Choroid plexus epithelial cell (primary cell): Measurements from ENCODE around the gene RXRA.

Experiments
- DNase-seq: peaks from one replicate; pipeline ENCODE4 v3.0.0-alpha.2; 2010; ENCODE audit warnings: low read depth
- H3K4me3 ChIP-seq: 2 replicates; pipeline ENCODE4 v1.5.1; 2011; ENCODE audit warnings: low read depth, mild to moderate bottlenecking, control low read depth, low read length, moderate library complexity
- TF ChIP-seq, protein P1 (sequence below): conservative IDR thresholded peaks from 2 replicates; pipeline ENCODE4 v1.5.1; 2011; ENCODE audit warnings: low read depth, mild to moderate bottlenecking, control low read depth, inconsistent platforms, low read length, moderate library complexity

The RXRA gene

DNA sequence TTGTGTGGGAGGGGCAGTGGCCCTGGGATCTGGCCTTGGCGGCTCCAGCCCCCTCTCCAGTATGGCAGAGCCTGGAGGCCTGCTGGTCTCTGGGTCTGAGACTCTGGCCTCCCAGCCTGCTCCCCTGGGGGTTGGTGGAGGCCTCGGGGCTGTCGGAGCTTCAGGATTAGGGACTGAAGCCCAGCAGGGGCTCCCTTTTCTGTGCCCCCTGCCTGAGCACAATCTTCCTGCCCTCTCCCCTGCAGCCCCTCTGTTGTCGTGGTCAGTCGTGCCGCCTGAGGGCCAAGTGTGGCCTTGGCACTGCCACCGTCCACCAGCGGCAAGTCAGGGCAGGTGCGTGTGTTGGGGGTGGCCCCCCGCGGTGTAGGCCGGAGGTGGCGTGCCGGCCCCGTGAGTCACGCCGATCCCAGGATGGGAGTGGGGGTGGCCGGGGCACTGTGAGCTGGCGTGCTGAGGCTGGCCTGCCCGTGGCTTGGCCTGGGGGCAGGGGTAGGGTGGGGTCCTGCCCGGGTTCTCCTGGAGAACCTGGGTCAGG is 53.6 kb downstream of the RXRA start:
- TF ChIP-seq, protein P1, sequence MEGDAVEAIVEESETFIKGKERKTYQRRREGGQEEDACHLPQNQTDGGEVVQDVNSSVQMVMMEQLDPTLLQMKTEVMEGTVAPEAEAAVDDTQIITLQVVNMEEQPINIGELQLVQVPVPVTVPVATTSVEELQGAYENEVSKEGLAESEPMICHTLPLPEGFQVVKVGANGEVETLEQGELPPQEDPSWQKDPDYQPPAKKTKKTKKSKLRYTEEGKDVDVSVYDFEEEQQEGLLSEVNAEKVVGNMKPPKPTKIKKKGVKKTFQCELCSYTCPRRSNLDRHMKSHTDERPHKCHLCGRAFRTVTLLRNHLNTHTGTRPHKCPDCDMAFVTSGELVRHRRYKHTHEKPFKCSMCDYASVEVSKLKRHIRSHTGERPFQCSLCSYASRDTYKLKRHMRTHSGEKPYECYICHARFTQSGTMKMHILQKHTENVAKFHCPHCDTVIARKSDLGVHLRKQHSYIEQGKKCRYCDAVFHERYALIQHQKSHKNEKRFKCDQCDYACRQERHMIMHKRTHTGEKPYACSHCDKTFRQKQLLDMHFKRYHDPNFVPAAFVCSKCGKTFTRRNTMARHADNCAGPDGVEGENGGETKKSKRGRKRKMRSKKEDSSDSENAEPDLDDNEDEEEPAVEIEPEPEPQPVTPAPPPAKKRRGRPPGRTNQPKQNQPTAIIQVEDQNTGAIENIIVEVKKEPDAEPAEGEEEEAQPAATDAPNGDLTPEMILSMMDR, result no peak
- H3K4me3 ChIP-seq, result no peak overlapping the region
- peak; percentile 38 for DNase-seq

DNA sequence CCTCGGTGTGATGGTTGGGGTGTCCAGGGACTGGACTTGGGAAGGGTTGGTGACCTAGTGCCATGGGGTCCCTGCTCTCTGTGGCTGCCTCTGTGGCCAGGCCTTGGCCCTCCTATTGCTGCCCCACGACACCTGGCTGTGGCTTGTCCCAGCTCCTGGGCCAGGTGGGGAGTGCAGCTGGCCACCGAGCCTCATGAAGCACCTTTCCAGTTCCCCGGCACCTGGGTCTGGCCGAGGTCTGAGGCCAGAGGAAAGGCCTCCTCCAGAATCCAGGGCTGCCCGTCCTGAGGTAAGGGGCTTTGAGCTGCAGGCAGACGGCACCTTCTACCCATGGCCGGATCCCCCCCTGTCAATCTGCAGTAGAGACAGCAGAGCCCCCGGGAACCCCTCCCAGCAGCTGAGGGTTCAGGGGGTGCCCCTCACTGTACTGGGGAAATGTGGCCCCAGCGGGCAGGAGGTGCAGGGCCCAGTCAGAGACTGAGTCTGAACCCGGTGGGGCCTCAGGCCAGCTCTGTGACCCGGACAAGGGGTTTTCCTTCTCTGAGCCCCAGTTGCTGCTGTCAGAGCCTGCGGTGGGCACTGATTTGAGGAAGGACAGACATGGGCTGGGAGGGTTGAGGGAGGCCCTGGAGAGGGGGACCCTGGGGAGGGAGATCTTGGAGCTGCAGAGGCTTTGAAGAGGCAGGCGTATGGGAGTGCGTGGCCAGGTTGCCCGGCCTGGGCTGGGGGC is 54.5 kb downstream of the RXRA start:
- TF ChIP-seq, protein P1, result no peak
- DNase-seq, result no peak
- H3K4me3 ChIP-seq, result no peak overlapping the region

DNA sequence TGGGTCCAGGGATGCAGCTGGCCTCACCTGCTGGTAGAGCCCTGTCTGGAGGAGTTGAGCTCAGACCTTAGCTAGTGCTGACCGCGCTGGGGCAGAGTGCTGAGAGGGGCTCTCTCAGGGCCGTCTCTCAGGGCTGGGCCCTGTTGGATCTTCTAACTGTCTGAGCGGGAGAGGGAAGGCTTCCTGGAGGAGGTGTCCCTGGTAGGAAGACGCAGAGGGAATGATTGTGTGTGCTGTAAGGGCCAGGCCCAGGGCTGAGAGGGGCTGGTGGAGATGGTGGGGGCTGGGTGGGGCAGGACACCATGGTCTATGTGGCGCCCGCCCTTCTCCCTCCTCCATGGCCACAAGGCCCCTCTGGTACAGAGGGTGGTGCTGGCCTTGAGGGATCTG is 55.0 kb downstream of the RXRA start:
- no peak for DNase-seq
- TF ChIP-seq, protein P1, result no peak
- no peak overlapping the region for H3K4me3 ChIP-seq

DNA sequence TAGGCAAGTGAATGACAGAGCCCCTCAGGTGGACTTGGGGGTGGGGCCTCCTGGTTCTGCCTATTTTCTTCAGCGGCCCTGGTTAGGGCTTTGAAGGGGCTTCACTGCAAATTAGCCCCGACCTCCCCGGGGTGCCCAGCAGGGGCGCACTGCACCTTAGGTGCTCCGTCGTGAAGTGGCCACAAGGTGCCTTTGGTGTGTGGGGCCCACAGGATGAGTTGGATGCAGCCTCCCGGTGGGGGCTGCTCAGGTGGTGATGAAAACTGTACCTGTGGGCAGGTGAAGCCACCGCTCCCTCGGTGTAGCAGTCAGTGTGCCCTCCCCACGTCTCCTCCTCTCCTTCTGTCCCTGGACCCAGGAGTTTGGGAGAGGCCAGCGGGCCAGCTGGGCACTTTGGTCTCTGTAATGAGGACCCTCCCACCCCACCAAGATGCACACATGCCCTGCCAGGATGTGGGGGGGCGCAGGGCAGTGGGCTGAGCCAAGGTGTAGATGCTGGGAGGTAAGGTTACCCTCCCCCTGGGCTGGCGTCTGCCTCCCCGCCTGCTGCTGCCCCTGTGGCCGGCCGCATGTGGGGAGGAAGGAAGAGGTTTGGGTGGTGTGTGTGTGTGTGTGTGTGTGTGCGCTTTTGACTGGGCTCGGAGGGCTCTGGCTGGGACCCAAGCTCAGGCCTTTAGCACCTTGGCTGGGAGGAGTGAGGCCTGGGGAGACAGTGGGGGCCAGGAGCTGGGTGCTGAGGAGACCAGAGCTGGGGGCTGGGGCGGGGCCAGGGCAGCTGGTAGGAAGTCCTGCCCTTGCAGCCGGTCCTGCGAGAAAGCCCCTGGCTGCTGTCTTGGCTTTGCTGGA is 55.6 kb downstream of the RXRA start:
- DNase-seq, result peak; percentile 29
- TF ChIP-seq, protein P1, result peak; percentile 26
- H3K4me3 ChIP-seq, result no peak overlapping the region

DNA sequence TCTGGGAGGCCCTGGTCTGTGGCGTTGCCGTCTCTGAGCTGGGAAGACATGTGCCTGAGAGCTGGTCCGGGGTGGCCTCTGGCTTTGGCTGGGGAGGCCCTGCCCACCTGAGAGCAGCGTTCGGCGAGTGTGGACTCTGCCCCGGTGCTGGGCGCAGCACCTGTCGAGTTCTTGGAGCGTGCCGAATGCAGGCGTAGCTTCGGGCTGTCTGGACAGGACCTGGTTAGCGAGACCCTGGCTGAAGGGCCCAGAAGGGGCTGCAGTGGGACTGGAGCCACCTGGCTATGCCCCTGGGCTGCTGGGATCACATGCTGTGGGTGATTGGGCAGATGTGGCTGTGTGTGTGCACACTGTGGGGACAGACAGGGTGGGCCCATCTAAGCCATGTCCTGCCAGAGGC is 56.5 kb downstream of the RXRA start:
- no peak overlapping the region for H3K4me3 ChIP-seq

DNA sequence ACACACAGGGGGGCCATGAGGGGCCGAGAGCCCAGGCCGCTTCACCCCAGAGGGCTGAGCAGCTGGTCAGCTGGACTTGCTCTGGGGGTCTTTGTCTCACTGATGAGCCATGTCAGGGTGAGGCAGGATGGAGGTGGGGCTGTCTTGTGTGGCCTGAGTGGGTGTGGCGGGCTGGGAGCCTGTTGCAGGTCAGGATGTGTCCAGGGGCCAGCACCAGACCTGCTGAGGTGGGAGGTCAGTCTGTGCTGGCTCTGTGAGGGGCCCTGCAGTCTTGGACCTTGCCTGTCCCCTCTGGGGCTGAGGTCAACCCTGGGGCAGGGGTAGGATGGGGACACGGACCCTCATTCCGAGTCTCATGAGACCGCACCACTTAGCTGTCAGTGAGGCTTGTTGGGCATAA is 56.9 kb downstream of the RXRA start:
- H3K4me3 ChIP-seq, result no peak overlapping the region
- TF ChIP-seq, protein P1, result no peak
- no peak for DNase-seq

More for the DNA sequence above, 56.5 kb downstream of the RXRA start:
- no peak for DNase-seq
- TF ChIP-seq, protein P1, result no peak
